HG02840 (cell line): ENCODE results near the gene NOP56.

Experiments
- ATAC-seq: cut with Tn5 transposase; IDR thresholded peaks from one replicate; pipeline ENCODE4 v1.9.1; 2021; ENCODE audit warnings: mild to moderate bottlenecking, moderate library complexity, moderate number of reproducible peaks; ENCODE audit not compliant: unreplicated experiment, low FRiP score

Gene NOP56

DNA sequence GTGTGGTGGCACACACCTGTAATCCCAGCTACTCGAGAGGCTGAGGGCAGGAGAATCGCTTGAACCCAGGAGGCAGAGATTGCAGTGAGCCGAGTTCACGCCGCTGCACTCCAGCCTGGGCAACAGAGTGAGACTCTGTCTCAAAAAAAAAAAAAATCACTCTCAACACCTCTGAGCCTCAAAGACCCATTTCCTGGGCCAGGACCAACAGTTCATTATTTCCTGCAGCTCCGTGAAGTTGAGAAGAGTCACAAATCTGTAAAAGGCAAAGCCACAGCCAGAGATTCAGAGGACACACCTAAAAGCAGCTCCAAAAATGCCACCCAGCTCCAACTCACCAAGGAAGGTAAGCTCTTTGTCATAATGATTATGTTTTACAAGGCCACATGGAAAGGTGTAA lies 15.2 kb upstream of the NOP56 start:
- ATAC-seq, result no peak

DNA sequence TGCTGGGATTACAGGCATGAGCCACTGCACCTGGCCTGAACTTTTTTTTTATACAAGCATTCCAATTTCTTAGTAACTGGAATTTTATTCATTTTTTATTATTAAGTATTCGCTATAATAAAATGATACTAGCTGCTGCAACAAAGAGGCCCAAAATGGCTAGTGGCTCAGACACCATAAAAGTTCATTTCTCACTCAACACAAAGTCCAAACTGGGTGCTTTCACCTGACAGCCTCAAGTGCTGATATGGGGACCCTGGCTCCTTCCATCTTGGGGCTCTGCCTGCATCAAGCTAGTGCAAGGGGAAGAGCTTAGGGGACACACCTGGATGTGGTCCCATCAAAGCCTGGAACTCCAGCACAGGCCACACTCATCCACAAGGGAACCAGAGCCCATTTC lies 12.2 kb upstream of the NOP56 start:
- no peak for ATAC-seq

DNA sequence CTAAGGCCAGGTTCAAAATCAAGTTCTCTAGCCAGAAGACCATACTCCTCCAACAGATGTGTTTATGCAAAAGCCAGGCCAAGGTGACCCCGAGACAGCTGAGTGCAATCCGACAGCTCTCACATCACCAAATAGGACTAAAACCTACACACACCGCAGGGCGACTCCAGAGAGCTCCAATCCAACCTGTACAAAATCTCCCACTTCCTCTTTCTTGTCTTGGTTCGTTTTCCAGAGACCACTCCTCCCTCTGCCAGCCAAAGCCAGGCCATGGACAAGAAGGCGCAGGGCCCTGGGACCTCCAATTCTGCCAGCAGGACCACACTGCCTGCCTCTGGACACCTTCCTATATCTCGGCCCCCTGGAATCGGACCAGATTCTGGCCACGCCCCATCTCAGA lies 11.5 kb upstream of the NOP56 start:
- ATAC-seq, result no peak

DNA sequence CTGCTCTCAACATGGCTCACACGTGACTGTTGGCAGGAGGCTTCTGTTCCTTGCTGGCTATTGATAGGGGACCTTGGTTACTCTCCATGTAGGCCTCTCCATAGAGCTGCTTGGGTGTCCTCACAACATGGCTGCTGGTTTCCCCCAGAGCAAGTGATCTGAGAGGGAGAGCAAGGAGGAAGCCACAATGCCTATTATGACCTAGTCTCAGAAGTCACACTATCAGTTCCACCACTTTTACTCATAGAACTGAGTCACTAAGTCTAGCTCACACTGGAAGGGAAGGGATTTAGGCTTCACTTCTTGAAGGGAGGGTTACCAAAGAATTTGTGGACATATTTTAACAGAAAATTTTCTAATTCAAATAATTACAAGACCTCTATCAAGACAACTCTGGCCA lies 8.7 kb upstream of the NOP56 start:
- no peak for ATAC-seq

GRCh38 chr20:2652724-2653555 lies 508 bp downstream of the NOP56 start:
- peak; percentile 41 for ATAC-seq

- no peak for ATAC-seq
Observed at GRCh38 chr20:2653556-2654383, 1.3 kb downstream of the NOP56 start.

DNA sequence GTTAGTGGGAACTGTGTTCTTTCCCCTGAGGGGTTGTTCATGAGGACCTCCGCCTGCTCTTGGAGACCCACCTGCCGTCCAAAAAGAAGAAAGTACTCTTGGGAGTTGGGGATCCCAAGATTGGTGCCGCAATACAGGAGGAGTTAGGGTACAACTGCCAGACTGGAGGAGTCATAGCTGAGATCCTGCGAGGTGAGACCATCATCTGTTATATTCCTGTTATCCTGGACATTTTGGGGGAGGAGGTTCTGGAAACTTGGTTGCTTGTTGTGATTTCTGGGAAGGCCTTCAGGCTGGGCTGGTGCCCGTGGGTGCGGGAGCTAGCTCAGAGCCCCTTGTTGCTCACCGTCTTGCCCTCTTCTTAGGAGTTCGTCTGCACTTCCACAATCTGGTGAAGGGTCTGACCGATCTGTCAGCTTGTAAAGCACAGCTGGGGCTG lies 2.0 kb downstream of the NOP56 start:
- ATAC-seq, result no peak

DNA sequence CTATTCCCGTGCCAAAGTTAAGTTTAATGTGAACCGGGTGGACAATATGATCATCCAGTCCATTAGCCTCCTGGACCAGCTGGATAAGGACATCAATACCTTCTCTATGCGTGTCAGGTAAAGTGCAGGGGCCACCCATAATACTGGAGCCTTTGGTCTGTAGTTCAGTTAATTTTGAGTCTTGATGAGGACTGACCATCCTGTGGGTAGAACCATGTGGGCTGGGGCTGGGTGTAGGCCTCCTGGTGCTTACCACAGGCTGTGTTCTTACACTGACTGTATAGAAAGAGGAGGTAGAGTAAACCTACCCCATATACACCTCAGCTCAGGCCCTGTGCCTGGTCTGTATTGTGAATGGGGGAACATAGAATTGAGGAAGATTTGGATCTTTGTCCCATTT lies 2.4 kb downstream of the NOP56 start:
- no peak for ATAC-seq

DNA sequence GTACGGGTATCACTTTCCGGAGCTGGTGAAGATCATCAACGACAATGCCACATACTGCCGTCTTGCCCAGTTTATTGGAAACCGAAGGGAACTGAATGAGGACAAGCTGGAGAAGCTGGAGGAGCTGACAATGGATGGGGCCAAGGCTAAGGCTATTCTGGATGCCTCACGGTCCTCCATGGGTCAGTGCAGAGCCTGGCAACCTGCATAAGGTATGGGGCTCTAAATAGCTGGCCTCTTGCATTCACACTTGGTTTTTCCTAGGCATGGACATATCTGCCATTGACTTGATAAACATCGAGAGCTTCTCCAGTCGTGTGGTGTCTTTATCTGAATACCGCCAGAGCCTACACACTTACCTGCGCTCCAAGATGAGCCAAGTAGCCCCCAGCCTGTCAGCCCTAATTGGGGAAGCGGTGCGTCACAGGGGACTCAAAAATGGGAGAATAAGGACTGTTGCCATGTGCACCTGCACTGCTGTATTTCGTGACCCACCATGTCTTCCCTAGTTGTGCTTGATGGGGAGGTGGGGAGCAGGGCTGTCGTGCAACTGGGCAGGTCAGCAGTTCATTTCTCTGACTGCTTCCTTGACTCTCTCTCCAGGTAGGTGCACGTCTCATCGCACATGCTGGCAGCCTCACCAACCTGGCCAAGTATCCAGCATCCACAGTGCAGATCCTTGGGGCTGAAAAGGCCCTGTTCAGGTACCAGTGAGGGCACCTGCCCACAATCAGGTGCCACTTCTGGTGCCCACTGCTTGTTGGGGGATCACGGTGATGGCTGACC lies 3.1 kb downstream of the NOP56 start:
- no peak for ATAC-seq

GRCh38 chr20:2656471-2657117 lies 4.2 kb downstream of the NOP56 start:
- ATAC-seq, result no peak

- no peak for ATAC-seq
Observed at GRCh38 chr20:2657241-2657640, 4.8 kb downstream of the NOP56 start.

DNA sequence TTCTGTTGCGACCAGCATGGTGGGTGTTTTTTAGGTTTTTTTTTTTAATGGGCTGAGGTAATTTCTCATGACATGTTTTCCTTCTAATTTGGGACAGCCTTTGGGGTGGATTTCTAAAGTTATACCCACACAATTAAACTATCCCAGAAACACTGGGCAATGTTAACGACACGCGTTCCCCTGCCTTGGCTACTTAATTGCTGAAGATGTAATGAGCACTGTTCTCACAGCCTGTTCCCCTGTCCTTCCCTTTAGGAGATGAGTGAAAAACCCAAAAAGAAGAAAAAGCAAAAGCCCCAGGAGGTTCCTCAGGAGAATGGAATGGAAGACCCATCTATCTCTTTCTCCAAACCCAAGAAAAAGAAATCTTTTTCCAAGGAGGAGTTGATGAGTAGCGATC lies 5.2 kb downstream of the NOP56 start:
- no peak for ATAC-seq

GRCh38 chr20:2658414-2659354 lies 6.3 kb downstream of the NOP56 start:
- ATAC-seq, result no peak

DNA sequence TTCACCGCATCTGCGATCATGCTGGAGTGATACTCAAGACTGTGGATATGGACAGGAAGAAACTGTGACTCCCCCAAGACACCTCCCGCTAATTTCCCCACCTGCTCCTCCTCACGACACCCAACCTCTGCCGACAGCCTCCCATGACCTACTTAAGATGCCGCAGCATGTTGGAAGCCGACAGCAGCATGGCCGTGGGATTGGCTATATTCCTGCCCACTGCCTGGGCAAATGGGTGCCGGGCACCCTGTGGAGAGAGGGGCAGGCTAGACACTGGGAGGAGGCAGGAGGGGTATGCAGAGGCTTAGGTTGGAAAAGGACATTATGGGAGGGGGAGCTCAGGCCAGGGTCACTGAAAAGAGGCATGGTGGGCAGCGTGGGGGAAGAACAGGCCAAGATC lies 7.1 kb downstream of the NOP56 start:
- no peak for ATAC-seq

DNA sequence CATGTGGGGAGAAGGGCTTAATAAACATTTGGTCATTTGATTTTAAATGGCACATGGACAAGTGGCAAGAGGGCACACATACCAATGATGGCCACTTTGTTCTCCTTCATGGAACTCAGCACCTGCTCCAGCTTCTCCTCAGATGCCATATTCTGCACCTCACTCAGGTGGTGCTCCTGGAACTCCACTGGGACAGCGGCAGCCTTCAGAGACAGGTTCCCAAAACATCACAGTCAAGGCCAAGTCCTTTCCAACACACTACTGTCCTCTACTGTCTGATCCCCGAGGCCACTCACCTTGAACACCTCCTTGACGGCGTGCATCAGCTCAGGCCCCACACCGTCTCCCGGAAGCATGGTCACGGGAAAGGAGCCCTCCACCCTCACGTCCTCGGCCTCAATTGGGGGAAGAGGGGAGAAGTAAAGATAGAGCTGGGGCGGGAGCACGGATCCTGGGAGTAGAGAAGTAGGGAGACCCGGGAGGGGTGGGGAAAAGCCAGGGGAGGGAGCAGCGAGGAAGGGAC lies 11.0 kb downstream of the NOP56 start:
- no peak for ATAC-seq

- peak; percentile 86 for ATAC-seq
Observed at GRCh38 chr20:2663887-2664719, 11.7 kb downstream of the NOP56 start, which contains the start of gene IDH3B. TSS of gene IDH3B (minus strand) at chr20:2664216. CDS start at chr20:2664188, 28 bp downstream.

DNA sequence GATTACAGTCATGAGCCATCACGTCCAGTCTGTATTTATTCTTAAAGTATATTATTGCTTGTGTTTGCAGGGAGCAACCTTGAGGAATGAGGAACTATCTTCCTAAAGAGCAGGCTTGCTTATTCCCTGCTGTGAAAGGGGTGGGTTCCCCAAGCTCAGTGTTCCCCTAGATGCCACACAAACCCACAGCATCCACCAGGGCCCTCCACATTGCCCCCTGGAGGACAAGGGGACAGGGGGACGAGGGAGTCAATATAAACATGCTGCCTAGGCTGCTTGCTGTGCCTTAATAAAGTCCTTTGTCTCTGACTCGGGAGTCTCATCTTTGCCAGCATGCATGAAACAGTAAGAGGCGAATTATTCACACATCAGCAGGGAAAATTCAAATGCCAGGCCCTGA lies 19.5 kb downstream of the NOP56 start:
- ATAC-seq, result no peak

GRCh38 chr20:2672446-2672845 lies 20.0 kb downstream of the NOP56 start:
- ATAC-seq, result no peak
